T47D (cell line): Measurements from ENCODE around the gene ARHGAP45.
A peak's percentile ranks its signal among the peaks of the same experiment; 100 is the strongest.
"Not testable (repeated sequence)": the region's sequence is repeated elsewhere in the genome, so short reads cannot be mapped to it uniquely, and the experiment has no call there.

Experiments
- DNase-seq, 2 experiments: peaks; one replicate each; pipeline versions ENCODE4 v3.0.0 to v3.0.0-alpha.2; 2011 to 2012; ENCODE audit warnings: low read depth in 1 of 2, low spot score in 1 of 2
- JUND ChIP-seq: IDR thresholded peaks from 2 replicates; pipeline ENCODE4 v1.6.1; 2012; ENCODE audit warnings: low read depth
- in situ Hi-C: cut with HindIII; loops from 2 replicates; pipeline ENCODE4 v1.10.0; 2016; ENCODE audit warnings: low sequenced_read_pairs, low pct_unique_long_range_greater_than_20kb

ARHGAP45 gene

GRCh38 chr19:1113030-1113985, 46.3 kb downstream of the ARHGAP45 start:
- peak; percentile 94 to 95 for DNase-seq
- in situ Hi-C loops = no loop called here
- TF ChIP-seq JUND = no peak

- TF ChIP-seq JUND = no peak
- DNase-seq = no peak
- in situ Hi-C loops = no loop called here
Measured at GRCh38 chr19:1113986-1114483, 47.1 kb downstream of the ARHGAP45 start.

- in situ Hi-C loops, DNase-seq: not testable (repeated sequence)
Measured at GRCh38 chr19:1114728-1115127, 47.8 kb downstream of the ARHGAP45 start.

- in situ Hi-C loops = no loop called here
- TF ChIP-seq JUND = no peak
- DNase-seq = no peak
Measured at GRCh38 chr19:1115646-1116420, 48.9 kb downstream of the ARHGAP45 start.

- TF ChIP-seq JUND = no peak
- DNase-seq = no peak
- in situ Hi-C loops = no loop called here
Measured at GRCh38 chr19:1116726-1117581, 50.0 kb downstream of the ARHGAP45 start.

GRCh38 chr19:1117654-1118053, 50.7 kb downstream of the ARHGAP45 start:
- no peak for TF ChIP-seq JUND
- no peak for DNase-seq
- in situ Hi-C loops = no loop called here

GRCh38 chr19:1118999-1119398, 52.0 kb downstream of the ARHGAP45 start:
- in situ Hi-C loops = no loop called here
- TF ChIP-seq JUND = no peak
- no peak for DNase-seq

GRCh38 chr19:1119475-1120217, 52.7 kb downstream of the ARHGAP45 start:
- DNase-seq = no peak
- in situ Hi-C loops = no loop called here
- TF ChIP-seq JUND = no peak

GRCh38 chr19:1121395-1121794, 54.4 kb downstream of the ARHGAP45 start:
- in situ Hi-C loops = no loop called here
- TF ChIP-seq JUND = no peak
- DNase-seq = no peak

- in situ Hi-C loops = no loop called here
- DNase-seq = no peak
- no peak for TF ChIP-seq JUND
Measured at GRCh38 chr19:1122021-1122971, 55.3 kb downstream of the ARHGAP45 start.

GRCh38 chr19:1122972-1123363, 56.0 kb downstream of the ARHGAP45 start:
- DNase-seq = peak; percentile 77 to 86

More at GRCh38 chr19:1122972-1123363, 56.0 kb downstream of the ARHGAP45 start:
- in situ Hi-C loops = no loop called here
- TF ChIP-seq JUND = no peak
